CD4-positive, CD25-positive, alpha-beta regulatory T cell (primary cell): ENCODE results near the gene FBRSL1. TPM values are rescaled to one million over a fixed set of nuclear protein-coding genes. Genes with fewer than 3 reads are reported as not detected.
A peak's percentile ranks its signal among the peaks of the same experiment; 100 is the strongest.

ENCODE experiments used
- ATAC-seq, 2 donors: fragments of 150-1000 bp; cut with Tn5 transposase; one replicate each; pipeline ENCODE4 v1.10.0; 2021; ENCODE audit warnings: low read depth in 2 of 2, moderate number of reproducible peaks in 2 of 2, moderate library complexity in 1 of 2
- DNase-seq, 3 donors: peaks; one replicate each; pipeline versions ENCODE4 v3.0.0 to v3.0.0-alpha.2; 2012 to 2022; ENCODE audit warnings: mixed read lengths in 1 of 3
- H3K27ac ChIP-seq: one replicate; pipeline ENCODE4 v1.7.0; 2013; ENCODE audit warnings: mild to moderate bottlenecking, low read length; ENCODE audit not compliant: insufficient read depth, poor library complexity, severe bottlenecking
- H3K27me3 ChIP-seq: one replicate; pipeline ENCODE4 v1.7.0; 2013; ENCODE audit warnings: low read length; ENCODE audit not compliant: control insufficient read depth, insufficient read depth
- H3K36me3 ChIP-seq: one replicate; pipeline ENCODE4 v1.7.0; 2013; ENCODE audit warnings: mild to moderate bottlenecking, low read length, moderate library complexity; ENCODE audit not compliant: control insufficient read depth, insufficient read depth
- H3K4me1 ChIP-seq: 2 replicates; pipeline ENCODE4 v1.7.0; 2013; ENCODE audit warnings: mild to moderate bottlenecking, low read length; ENCODE audit not compliant: insufficient read depth, control insufficient read depth, poor library complexity, severe bottlenecking
- H3K4me3 ChIP-seq: one replicate; pipeline ENCODE4 v1.7.0; 2013; ENCODE audit warnings: low read depth, mild to moderate bottlenecking, low read length, moderate library complexity
- H3K9me3 ChIP-seq, 2 experiments: 1 replicate in 1 of 2; 2 replicates in 1 of 2; pipeline ENCODE4 v1.7.0; 2013; ENCODE audit warnings: low read length in 2 of 2, mild to moderate bottlenecking in 1 of 2, moderate library complexity in 1 of 2; ENCODE audit not compliant: control insufficient read depth in 2 of 2
- H3K27ac Mint-ChIP-seq, 3 donors: one replicate each; pipeline ENCODE4 v1.8.0; 2020 to 2022; ENCODE audit warnings: mild to moderate bottlenecking in 3 of 3, mixed read lengths in 3 of 3, moderate library complexity in 2 of 3
- H3K27me3 Mint-ChIP-seq: one replicate; pipeline ENCODE4 v1.8.0; 2022; ENCODE audit warnings: mild to moderate bottlenecking, mixed read lengths
- H3K36me3 Mint-ChIP-seq: one replicate; pipeline ENCODE4 v1.8.0; 2020; ENCODE audit warnings: mixed read lengths
- H3K4me1 Mint-ChIP-seq, 4 donors: one replicate each; pipeline ENCODE4 v1.8.0; 2020 to 2022; ENCODE audit warnings: mixed read lengths in 4 of 4, mild to moderate bottlenecking in 1 of 4
- H3K4me3 Mint-ChIP-seq, 4 donors: one replicate each; pipeline ENCODE4 v1.8.0; 2020 to 2022; ENCODE audit warnings: mild to moderate bottlenecking in 4 of 4, mixed read lengths in 4 of 4, moderate library complexity in 3 of 4
- H3K9me3 Mint-ChIP-seq, 7 donors: one replicate each; pipeline ENCODE4 v1.8.0; 2020 to 2022; ENCODE audit warnings: mixed read lengths in 7 of 7, mild to moderate bottlenecking in 3 of 7, moderate library complexity in 2 of 7
- polyA plus RNA-seq, 4 donors: library from polyadenylated mRNA; unstranded; fragments of 300-500 nt; fragmentation: Illumina TruSeq; gene quantifications; one replicate each; pipeline ENCODE4 v1.2.3, GENCODE V29; 2021
- total RNA-seq: library from RNA; stranded (reverse); gene quantifications from one replicate; pipeline ENCODE4 v1.2.3, GENCODE V29; 2022

The FBRSL1 gene
- total and polyA plus RNA-seq, 5 donors from 2014 or later = 0.16 to 94.6 (median 0.34) TPM

- Histone ChIP-seq H3K36me3 (peaks cover 37% of the 10 kb centered on the region), H3K9me3 (no peaks in the 10 kb centered on the region), H3K4me1 (no peaks in the 10 kb centered on the region), H3K27ac (no peak overlapping the region), H3K27me3 (no peaks in the 10 kb centered on the region), H3K4me3 (no peak overlapping the region)
- Mint-ChIP-seq H3K36me3 (peaks cover 11% of the 10 kb centered on the region), H3K27me3 (peaks cover 4% of the 10 kb centered on the region), H3K9me3 (peaks cover 0 to 4% (median 1%) of the 10 kb centered on the region in 7 donors), H3K27ac (peak overlapping the region in 1 of 3 donors; percentile 52), H3K4me3 (no peak overlapping the region), H3K4me1 (peaks cover 0 to 11% (median 8%) of the 10 kb centered on the region in 4 donors)
- DNase-seq = no peak
- no peak for ATAC-seq
Measured at GRCh38 chr12:132513458-132514135, 23.6 kb downstream of the FBRSL1 start.

GRCh38 chr12:132514216-132514820, 24.4 kb downstream of the FBRSL1 start:
- Histone ChIP-seq H3K27me3 (no peaks in the 10 kb centered on the region), H3K27ac (no peak overlapping the region), H3K4me1 (no peaks in the 10 kb centered on the region), H3K4me3 (no peak overlapping the region), H3K9me3 (peaks cover 0 to 6% of the 10 kb centered on the region in 2 experiments), H3K36me3 (peaks cover 40% of the 10 kb centered on the region)
- Mint-ChIP-seq H3K36me3 (peaks cover 18% of the 10 kb centered on the region), H3K4me1 (peaks cover 0 to 18% (median 9%) of the 10 kb centered on the region in 4 donors), H3K9me3 (peaks cover 0 to 8% (median 2%) of the 10 kb centered on the region in 7 donors), H3K27me3 (peaks cover 4% of the 10 kb centered on the region), H3K4me3 (no peak overlapping the region), H3K27ac (no peak overlapping the region)
- no peak for DNase-seq
- no peak for ATAC-seq

GRCh38 chr12:132514838-132515237, 24.9 kb downstream of the FBRSL1 start:
- peaks cover 4% of the 10 kb centered on the region for H3K27me3 Mint-ChIP-seq
- no peak overlapping the region for H3K27ac ChIP-seq
- no peak for DNase-seq
- peaks cover 20% of the 10 kb centered on the region for H3K36me3 Mint-ChIP-seq
- H3K4me3 Mint-ChIP-seq = no peak overlapping the region
- no peaks in the 10 kb centered on the region for H3K4me1 ChIP-seq
- peaks cover 41% of the 10 kb centered on the region for H3K36me3 ChIP-seq
- H3K27ac Mint-ChIP-seq = no peak overlapping the region
- peaks cover 0 to 6% of the 10 kb centered on the region in 2 experiments for H3K9me3 ChIP-seq
- H3K9me3 Mint-ChIP-seq = peaks cover 0 to 8% (median 2%) of the 10 kb centered on the region in 7 donors
- ATAC-seq = no peak
- H3K4me1 Mint-ChIP-seq = peaks cover 0 to 22% (median 9%) of the 10 kb centered on the region in 4 donors
- no peak overlapping the region for H3K4me3 ChIP-seq
- no peaks in the 10 kb centered on the region for H3K27me3 ChIP-seq

GRCh38 chr12:132516095-132517012, 26.4 kb downstream of the FBRSL1 start:
- Mint-ChIP-seq H3K36me3 (peaks cover 20% of the 10 kb centered on the region), H3K27ac (no peak overlapping the region), H3K9me3 (peaks cover 0 to 8% (median 2%) of the 10 kb centered on the region in 7 donors)

GRCh38 chr12:132517013-132517739, 27.2 kb downstream of the FBRSL1 start:
- no peak overlapping the region for H3K4me3 ChIP-seq
- peaks cover 20% of the 10 kb centered on the region for H3K36me3 Mint-ChIP-seq
- peak overlapping the region in 1 of 3 donors; percentile 56 for H3K27ac Mint-ChIP-seq
- H3K4me1 Mint-ChIP-seq = peaks cover 0 to 33% (median 12%) of the 10 kb centered on the region in 4 donors
- H3K4me1 ChIP-seq = no peaks in the 10 kb centered on the region
- H3K9me3 ChIP-seq = peaks cover 0 to 6% of the 10 kb centered on the region in 2 experiments
- DNase-seq (no peak), ATAC-seq (no peak)
- H3K9me3 Mint-ChIP-seq = peaks cover 0 to 8% (median 2%) of the 10 kb centered on the region in 7 donors
- no peak overlapping the region for H3K27ac ChIP-seq
- no peak overlapping the region for H3K4me3 Mint-ChIP-seq
- no peaks in the 10 kb centered on the region for H3K27me3 ChIP-seq
- H3K27me3 Mint-ChIP-seq = peaks cover 4% of the 10 kb centered on the region
- H3K36me3 ChIP-seq = peaks cover 30% of the 10 kb centered on the region

More at GRCh38 chr12:132516095-132517012, 26.4 kb downstream of the FBRSL1 start:
- peaks cover 33% of the 10 kb centered on the region for H3K36me3 ChIP-seq
- no peak overlapping the region for H3K4me3 ChIP-seq
- Mint-ChIP-seq H3K4me3 (no peak overlapping the region), H3K27me3 (peaks cover 4% of the 10 kb centered on the region), H3K4me1 (peaks cover 0 to 30% (median 12%) of the 10 kb centered on the region in 4 donors)
- no peak overlapping the region for H3K27ac ChIP-seq
- no peaks in the 10 kb centered on the region for H3K4me1 ChIP-seq
- no peak for DNase-seq
- ATAC-seq = no peak
- H3K27me3 ChIP-seq = no peaks in the 10 kb centered on the region
- peaks cover 0 to 6% of the 10 kb centered on the region in 2 experiments for H3K9me3 ChIP-seq

- DNase-seq (no peak), ATAC-seq (no peak)
- Mint-ChIP-seq H3K4me3 (no peak overlapping the region), H3K9me3 (peaks cover 0 to 8% (median 2%) of the 10 kb centered on the region in 7 donors), H3K4me1 (peaks cover 0 to 33% (median 12%) of the 10 kb centered on the region in 4 donors), H3K36me3 (peaks cover 20% of the 10 kb centered on the region), H3K27ac (no peak overlapping the region), H3K27me3 (peaks cover 4% of the 10 kb centered on the region)
- Histone ChIP-seq H3K9me3 (peaks cover 0 to 6% of the 10 kb centered on the region in 2 experiments), H3K27me3 (no peaks in the 10 kb centered on the region), H3K4me1 (no peaks in the 10 kb centered on the region), H3K4me3 (no peak overlapping the region), H3K27ac (no peak overlapping the region), H3K36me3 (peaks cover 26% of the 10 kb centered on the region)
Measured at GRCh38 chr12:132517740-132518100, 27.8 kb downstream of the FBRSL1 start.
